ENCODE measurements around the gene GLG1. TPM values are rescaled to one million over a fixed set of nuclear protein-coding genes. Genes with fewer than 3 reads are reported as not detected.

Gene GLG1
- total RNA-seq, 1 donor from 2014 or later = 50.2 TPM

DNA sequence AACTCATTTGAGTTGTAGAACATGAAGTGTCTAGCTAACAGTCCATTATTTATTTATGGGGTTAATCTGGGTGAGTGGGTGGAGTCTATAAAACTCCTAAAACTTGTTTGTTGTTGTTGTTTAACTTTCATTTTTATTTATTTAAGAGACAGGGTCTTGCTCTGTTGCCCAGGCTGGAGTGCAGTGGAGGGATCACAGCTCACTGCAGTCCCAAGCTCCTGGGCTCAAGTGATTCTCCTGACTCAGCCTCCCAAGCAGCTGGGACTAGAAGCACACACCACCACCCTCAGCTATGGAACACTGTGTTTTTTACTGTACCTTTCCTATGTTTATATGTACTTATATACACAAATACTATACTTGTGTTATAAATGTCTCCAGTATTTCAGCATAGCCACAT is 107.8 kb downstream of the GLG1 start:
- Mint-ChIP-seq H3K27ac (no peak overlapping the region), H3K4me1 (ENCODE audit: low read depth) (no peaks in the 10 kb centered on the region), H3K9me3 (no peaks in the 10 kb centered on the region), H3K36me3 (ENCODE audit: low read depth) (peaks cover 39% of the 10 kb centered on the region), H3K4me3 (ENCODE audit: low read depth) (no peak overlapping the region), H3K27me3 (ENCODE audit: low read depth) (no peaks in the 10 kb centered on the region)
- no peak for DNase-seq (ENCODE audit: low spot score)
- intact Hi-C loops (cut with micrococcal nuclease) = no loop called here

DNA sequence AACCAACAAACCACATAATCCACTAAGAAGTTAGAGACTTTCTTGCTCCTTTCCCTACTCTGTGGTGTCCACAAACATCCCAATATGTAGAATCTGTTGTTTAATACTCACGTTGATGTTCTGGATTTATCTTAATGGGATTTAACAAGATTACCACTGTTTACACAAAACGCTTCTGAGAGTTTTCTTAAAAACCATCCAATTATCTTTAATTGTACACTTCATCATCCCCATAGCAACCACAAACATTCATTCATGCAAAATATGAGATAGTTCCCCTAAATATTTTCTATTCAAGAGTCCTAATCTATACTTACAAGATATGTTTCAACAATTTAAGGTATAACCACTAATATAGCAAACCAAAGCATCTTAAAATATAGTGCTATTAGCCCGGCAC is 109.2 kb downstream of the GLG1 start:
- peaks cover 39% of the 10 kb centered on the region for H3K36me3 Mint-ChIP-seq (ENCODE audit: low read depth)
- no peak overlapping the region for H3K27ac Mint-ChIP-seq
- H3K9me3 Mint-ChIP-seq = no peaks in the 10 kb centered on the region

DNA sequence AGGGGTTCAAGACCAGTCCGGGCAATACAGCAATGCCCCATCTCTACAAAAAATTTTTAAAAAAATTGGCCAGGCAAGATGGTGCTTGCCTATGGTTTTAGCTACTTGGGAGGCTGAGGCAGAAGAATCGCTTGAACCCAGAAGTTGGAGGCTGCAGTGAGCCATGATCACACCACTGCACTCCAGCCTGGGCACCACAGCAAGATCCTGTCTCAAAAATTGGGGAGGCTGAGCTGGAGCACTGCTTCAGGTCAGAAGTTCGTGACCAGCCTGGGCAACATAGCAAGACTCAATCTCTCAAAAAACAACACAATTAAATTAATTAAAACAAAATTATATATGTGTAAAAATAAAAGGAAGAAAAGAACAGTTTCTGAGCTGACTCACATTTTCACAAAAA is 110.9 kb downstream of the GLG1 start:
- Mint-ChIP-seq H3K4me1 (ENCODE audit: low read depth) (no peaks in the 10 kb centered on the region), H3K27me3 (ENCODE audit: low read depth) (no peaks in the 10 kb centered on the region), H3K4me3 (ENCODE audit: low read depth) (no peak overlapping the region), H3K36me3 (ENCODE audit: low read depth) (peaks cover 38% of the 10 kb centered on the region), H3K27ac (no peak overlapping the region), H3K9me3 (no peaks in the 10 kb centered on the region)
- intact Hi-C loops (cut with micrococcal nuclease) = no loop called here
- no peak for DNase-seq (ENCODE audit: low spot score)

More for the DNA sequence above, 109.2 kb downstream of the GLG1 start:
- Mint-ChIP-seq H3K4me1 (ENCODE audit: low read depth) (no peaks in the 10 kb centered on the region), H3K27me3 (ENCODE audit: low read depth) (no peaks in the 10 kb centered on the region), H3K4me3 (ENCODE audit: low read depth) (no peak overlapping the region)
- intact Hi-C loops (cut with micrococcal nuclease) = no loop called here
- no peak for DNase-seq (ENCODE audit: low spot score)

DNA sequence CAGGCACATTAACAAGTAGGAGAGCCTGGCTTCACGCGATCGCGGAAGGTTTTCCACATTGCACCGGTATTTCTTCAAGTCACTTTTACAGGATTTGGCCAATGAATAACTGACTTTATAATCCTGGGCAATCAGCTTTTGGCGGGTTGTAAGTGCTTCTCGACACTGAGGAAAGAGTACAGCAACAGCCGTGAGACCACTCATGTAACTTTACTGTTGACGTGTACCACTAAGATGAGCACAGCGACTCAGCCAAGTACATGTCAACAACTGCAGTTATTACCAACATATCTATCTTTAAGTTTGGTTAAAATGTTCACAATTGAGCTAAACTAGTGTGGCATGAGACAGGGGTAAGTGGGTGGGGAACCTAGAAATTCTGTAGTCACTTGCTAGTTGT is 113.9 kb downstream of the GLG1 start:
- intact Hi-C loops (cut with micrococcal nuclease) = no loop called here
- H3K36me3 Mint-ChIP-seq (ENCODE audit: low read depth) = peaks cover 60% of the 10 kb centered on the region

DNA sequence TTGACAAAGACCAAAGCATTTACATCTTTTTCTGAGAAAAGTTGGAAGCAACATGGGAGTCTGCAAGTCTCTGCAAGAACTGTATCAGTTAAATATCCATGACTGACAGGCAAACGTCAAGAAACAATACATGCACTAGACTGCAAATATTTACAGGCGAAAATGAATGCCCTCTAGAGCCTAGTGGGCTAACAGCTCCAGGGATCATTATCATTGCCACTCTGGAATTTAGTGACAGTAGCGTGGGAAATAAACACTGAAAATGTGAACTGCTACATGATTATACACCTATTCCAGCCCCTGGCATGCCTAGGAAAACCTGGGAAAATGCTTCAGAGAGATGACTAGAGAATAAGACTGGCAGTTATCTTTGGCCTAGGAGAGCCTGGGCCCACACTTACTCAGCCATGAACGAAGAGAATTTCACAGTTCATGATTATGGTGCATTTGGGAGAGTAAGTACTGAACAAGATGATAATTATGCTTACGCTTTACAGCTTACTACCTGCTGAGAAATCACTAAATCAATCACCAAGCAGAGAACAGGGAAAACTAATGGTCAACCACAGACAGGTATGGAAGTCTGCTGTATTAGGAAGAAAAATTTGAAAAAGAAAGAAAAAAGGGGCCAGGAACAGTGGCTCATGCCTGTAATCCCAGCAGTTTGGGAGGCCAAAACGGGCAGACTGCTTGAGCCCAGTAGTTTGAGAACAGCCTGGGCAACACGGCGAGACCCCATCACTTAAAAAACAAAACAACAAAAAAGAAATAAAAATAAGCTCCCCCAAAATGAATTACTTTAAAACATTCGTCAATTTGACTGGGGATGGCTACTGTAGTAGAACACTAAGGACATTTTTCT is 119.0 kb downstream of the GLG1 start:
- no peaks in the 10 kb centered on the region for H3K4me1 Mint-ChIP-seq (ENCODE audit: low read depth)
- intact Hi-C loops (cut with micrococcal nuclease) = no loop called here
- no peak for DNase-seq (ENCODE audit: low spot score)
- no peak overlapping the region for H3K27ac Mint-ChIP-seq
- H3K9me3 Mint-ChIP-seq = no peaks in the 10 kb centered on the region
- H3K4me3 Mint-ChIP-seq (ENCODE audit: low read depth) = no peak overlapping the region
- no peaks in the 10 kb centered on the region for H3K27me3 Mint-ChIP-seq (ENCODE audit: low read depth)
- H3K36me3 Mint-ChIP-seq (ENCODE audit: low read depth) = peaks cover 64% of the 10 kb centered on the region

More for the DNA sequence above, 113.9 kb downstream of the GLG1 start:
- DNase-seq (ENCODE audit: low spot score) = no peak
- no peaks in the 10 kb centered on the region for H3K9me3 Mint-ChIP-seq
- no peak overlapping the region for H3K27ac Mint-ChIP-seq
- no peak overlapping the region for H3K4me3 Mint-ChIP-seq (ENCODE audit: low read depth)
- H3K4me1 Mint-ChIP-seq (ENCODE audit: low read depth) = no peaks in the 10 kb centered on the region
- no peaks in the 10 kb centered on the region for H3K27me3 Mint-ChIP-seq (ENCODE audit: low read depth)

DNA sequence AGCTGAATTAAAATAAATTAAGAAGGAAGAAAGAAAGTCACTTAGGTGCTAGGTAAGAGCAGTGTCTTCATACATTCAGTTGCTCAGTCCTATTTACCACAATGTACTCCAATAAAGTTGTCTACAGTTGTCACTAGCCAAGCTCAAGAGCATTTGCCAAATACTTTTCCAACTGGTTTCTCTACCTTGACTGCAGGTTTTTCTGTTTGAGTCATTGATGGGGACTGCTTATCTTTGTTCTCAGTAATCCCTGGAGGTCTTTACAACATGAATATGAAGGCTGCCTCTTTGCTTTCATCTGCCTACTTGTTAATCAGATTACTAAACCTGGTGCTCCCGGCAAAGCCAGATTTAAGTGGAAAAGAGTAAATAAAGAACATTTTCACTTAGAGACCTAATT is 121.0 kb downstream of the GLG1 start:
- Mint-ChIP-seq H3K27me3 (ENCODE audit: low read depth) (no peaks in the 10 kb centered on the region), H3K36me3 (ENCODE audit: low read depth) (peaks cover 62% of the 10 kb centered on the region), H3K9me3 (no peaks in the 10 kb centered on the region), H3K27ac (no peak overlapping the region), H3K4me3 (ENCODE audit: low read depth) (no peak overlapping the region), H3K4me1 (ENCODE audit: low read depth) (peaks cover 2% of the 10 kb centered on the region)
- DNase-seq (ENCODE audit: low spot score) = no peak
- intact Hi-C loops (cut with micrococcal nuclease) = no loop called here

DNA sequence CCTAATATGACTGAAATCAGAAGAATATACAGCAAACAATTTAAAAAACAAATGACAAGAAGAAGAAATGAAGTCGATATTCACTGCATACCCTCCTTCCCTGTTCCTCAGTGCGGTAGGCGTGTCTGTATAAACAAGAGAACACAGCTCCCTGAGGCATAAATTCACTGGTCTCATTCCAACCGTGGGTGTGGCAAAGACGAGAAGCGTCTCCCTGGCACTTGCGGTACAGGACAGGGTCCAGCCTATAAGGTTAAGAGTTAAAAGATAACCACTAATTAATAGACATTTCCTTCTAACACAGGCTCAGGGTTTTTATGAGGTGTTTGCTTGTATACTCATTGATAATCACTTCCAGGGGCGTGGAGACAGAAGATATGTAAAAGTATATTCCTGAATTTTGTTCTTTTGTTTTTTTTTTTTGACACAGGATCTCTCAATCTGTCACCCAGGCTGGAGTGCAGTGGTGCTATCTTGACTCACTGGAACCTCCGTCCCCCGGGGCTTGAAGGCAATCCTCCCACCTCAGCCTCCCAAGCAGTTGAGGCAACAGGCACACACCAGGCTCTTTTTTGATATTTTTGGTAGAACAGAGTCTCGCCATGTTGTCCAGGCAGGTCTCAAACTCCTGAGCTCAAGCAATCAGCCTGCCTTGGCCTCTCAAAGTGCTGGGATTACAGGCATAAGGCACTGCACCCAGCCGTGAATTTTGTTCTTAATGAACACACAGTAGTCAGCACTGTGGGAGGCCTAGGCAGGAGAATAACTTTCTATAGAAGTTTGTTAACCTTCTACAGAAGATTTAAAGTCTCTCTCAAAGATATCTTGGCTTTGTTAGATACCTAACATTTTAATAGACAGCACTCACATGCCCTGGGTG is 126.5 kb downstream of the GLG1 start:
- intact Hi-C loops (cut with micrococcal nuclease) = no loop called here
- H3K9me3 Mint-ChIP-seq = no peaks in the 10 kb centered on the region
- H3K27ac Mint-ChIP-seq = no peak overlapping the region

DNA sequence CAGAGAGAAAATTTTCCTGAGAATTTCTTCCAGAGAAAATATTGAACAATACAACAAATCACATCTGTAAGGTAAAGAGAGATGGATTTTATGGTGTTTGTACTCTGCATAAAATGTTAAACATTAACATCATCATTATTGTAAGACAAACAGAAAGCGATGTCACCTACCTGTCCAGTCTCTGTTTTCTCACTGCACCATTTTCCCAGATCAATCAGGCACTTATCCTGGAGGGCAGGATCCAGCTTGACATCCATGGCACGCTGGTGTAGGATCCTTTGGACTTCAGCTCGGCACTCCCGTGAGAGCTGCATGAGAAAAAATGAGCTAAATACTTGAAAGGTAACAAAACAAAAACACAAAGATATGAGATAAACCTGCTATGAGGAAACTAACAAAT is 129.7 kb downstream of the GLG1 start:
- no peak overlapping the region for H3K4me3 Mint-ChIP-seq (ENCODE audit: low read depth)
- H3K27ac Mint-ChIP-seq = no peak overlapping the region
- peaks cover 69% of the 10 kb centered on the region for H3K36me3 Mint-ChIP-seq (ENCODE audit: low read depth)
- intact Hi-C loops (cut with micrococcal nuclease) = no loop called here
- H3K4me1 Mint-ChIP-seq (ENCODE audit: low read depth) = peaks cover 2% of the 10 kb centered on the region
- H3K9me3 Mint-ChIP-seq = no peaks in the 10 kb centered on the region
- no peak for DNase-seq (ENCODE audit: low spot score)
- no peaks in the 10 kb centered on the region for H3K27me3 Mint-ChIP-seq (ENCODE audit: low read depth)

More for the DNA sequence above, 126.5 kb downstream of the GLG1 start:
- Mint-ChIP-seq H3K4me3 (ENCODE audit: low read depth) (no peak overlapping the region), H3K4me1 (ENCODE audit: low read depth) (peaks cover 2% of the 10 kb centered on the region), H3K27me3 (ENCODE audit: low read depth) (no peaks in the 10 kb centered on the region), H3K36me3 (ENCODE audit: low read depth) (peaks cover 63% of the 10 kb centered on the region)
- DNase-seq (ENCODE audit: low spot score) = no peak

DNA sequence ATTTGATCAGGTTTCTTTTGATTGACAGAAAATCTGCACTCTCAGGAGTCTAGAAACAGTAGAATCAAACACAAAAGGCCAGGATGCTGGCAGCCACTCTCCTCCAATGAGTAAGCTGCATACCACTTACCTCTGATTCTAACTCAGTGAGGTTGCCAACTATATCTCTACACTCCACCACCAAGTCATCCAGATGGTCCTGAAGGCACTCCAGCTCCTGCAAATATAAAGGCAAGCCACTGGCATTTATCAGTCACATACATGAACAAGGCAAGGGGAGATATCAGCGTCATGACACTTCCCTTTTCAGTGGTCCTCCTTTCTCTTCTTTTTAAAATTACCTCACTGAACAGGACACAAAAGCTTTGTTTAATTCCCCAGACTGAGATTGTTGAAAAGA is 132.5 kb downstream of the GLG1 start:
- H3K9me3 Mint-ChIP-seq = no peaks in the 10 kb centered on the region
- H3K4me3 Mint-ChIP-seq (ENCODE audit: low read depth) = no peak overlapping the region
- DNase-seq (ENCODE audit: low spot score) = no peak
- peaks cover 77% of the 10 kb centered on the region for H3K36me3 Mint-ChIP-seq (ENCODE audit: low read depth)
- intact Hi-C loops (cut with micrococcal nuclease) = no loop called here
- H3K27me3 Mint-ChIP-seq (ENCODE audit: low read depth) = no peaks in the 10 kb centered on the region
- H3K27ac Mint-ChIP-seq = no peak overlapping the region
- no peaks in the 10 kb centered on the region for H3K4me1 Mint-ChIP-seq (ENCODE audit: low read depth)

DNA sequence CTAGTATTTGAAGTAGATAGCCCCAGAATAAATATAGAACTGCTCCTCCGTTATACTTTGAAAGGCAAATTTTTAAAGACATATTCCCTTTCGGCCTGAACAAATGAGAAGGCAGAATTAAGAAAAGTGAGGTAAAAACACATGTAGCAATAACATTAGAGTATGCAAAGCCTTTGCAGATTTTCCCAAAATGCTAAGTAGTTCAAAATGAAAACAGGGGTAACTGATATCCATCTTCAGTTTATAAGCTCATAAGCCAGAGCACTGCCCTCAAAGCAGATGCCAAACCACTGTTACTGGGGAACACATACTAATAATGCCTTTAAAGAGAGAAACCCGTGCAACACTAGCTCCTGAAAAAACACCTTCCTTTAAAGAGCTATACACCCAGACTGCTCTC is 134.4 kb downstream of the GLG1 start:
- no peak for DNase-seq (ENCODE audit: low spot score)
- no peaks in the 10 kb centered on the region for H3K9me3 Mint-ChIP-seq
- peaks cover 83% of the 10 kb centered on the region for H3K36me3 Mint-ChIP-seq (ENCODE audit: low read depth)
- H3K4me1 Mint-ChIP-seq (ENCODE audit: low read depth) = peaks cover 4% of the 10 kb centered on the region
- intact Hi-C loops (cut with micrococcal nuclease) = no loop called here
- H3K4me3 Mint-ChIP-seq (ENCODE audit: low read depth) = no peak overlapping the region
- no peaks in the 10 kb centered on the region for H3K27me3 Mint-ChIP-seq (ENCODE audit: low read depth)
- no peak overlapping the region for H3K27ac Mint-ChIP-seq

DNA sequence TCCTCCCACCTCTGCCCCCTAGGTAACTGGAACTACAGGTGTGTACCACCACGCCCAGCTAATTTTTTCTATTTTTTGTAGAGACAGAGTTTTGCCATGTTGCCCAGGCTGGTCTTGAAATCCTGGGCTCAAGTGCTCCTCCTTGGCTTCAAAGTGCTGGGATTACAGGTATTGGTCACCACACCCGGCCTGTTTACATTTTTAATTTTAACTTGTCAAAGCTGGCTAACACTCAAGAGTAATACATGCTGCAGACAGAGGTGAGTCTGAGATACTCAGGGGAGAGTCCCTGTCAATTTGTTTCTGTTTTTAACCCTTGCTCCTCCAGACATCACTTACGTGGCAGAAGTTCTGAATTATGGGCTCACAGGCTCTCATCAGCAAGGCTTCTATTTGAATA is 134.9 kb downstream of the GLG1 start:
- Mint-ChIP-seq H3K27me3 (ENCODE audit: low read depth) (no peaks in the 10 kb centered on the region), H3K27ac (no peak overlapping the region), H3K4me3 (ENCODE audit: low read depth) (no peak overlapping the region), H3K9me3 (no peaks in the 10 kb centered on the region), H3K4me1 (ENCODE audit: low read depth) (peaks cover 9% of the 10 kb centered on the region), H3K36me3 (ENCODE audit: low read depth) (peaks cover 83% of the 10 kb centered on the region)
- intact Hi-C loops (cut with micrococcal nuclease) = no loop called here
- DNase-seq (ENCODE audit: low spot score) = no peak

DNA sequence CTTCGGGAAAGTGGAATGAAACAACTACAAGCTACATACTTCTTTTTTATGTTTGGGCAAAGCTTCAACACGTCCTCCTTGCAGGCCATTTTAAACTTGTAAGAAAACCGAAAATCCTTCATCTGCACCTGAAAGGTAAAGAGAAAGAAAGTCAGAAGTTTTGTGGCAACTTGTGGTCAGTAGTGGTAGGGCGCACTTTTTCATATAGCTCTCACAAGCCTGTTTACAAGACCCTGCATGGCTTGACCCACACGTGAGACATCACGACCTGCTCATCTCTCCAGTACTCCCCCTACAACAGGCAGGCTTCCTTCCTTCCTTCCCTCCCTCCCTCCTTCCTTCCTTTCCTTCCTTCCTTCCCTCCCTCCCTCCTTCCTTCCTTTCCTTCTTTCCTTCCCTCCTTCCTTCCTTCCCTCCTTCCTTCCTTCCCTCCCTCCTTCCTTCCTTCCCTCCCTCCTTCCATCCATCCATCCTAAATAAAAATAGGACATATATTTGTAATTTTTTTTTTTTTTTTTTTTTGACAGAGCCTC is 136.9 kb downstream of the GLG1 start:
- Mint-ChIP-seq H3K27me3 (ENCODE audit: low read depth) (no peaks in the 10 kb centered on the region), H3K9me3 (no peaks in the 10 kb centered on the region), H3K4me3 (ENCODE audit: low read depth) (no peak overlapping the region), H3K36me3 (ENCODE audit: low read depth) (peaks cover 87% of the 10 kb centered on the region), H3K27ac (no peak overlapping the region), H3K4me1 (ENCODE audit: low read depth) (peaks cover 22% of the 10 kb centered on the region)
- intact Hi-C loops (cut with micrococcal nuclease) = no loop called here
- DNase-seq (ENCODE audit: low spot score) = no peak

All from activated T-helper 2 cell treated with anti-CD3 and anti-CD28 coated beads, Interferon-gamma antibody, Interleukin-2, Interleukin-4, amounts not matched to agents 10 μg/mL and 5 μg/mL and 100 μg/mL, durations not matched to agents 14 hours and 24 hours and 36 hours (primary cell).